Brain microvascular endothelial cell (primary cell): ENCODE results near the gene PNMA8B.

ENCODE experiments used
- DNase-seq: peaks from one replicate; pipeline ENCODE4 v3.0.0-alpha.2; 2020
- H3K27ac ChIP-seq: fragments of 250-450 bp; sonication (Bioruptor Pico); 2 replicates; pipeline ENCODE4 v1.5.1; 2020; ENCODE audit warnings: mild to moderate bottlenecking, moderate library complexity
- H3K27me3 ChIP-seq: fragments of 250-450 bp; sonication (Bioruptor Pico); replicated peaks from 2 replicates; pipeline ENCODE4 v1.5.1; 2020; ENCODE audit warnings: mild to moderate bottlenecking
- H3K36me3 ChIP-seq: fragments of 250-450 bp; sonication (Bioruptor Pico); replicated peaks from 2 replicates; pipeline ENCODE4 v1.5.1; 2020; ENCODE audit warnings: mild to moderate bottlenecking
- H3K4me3 ChIP-seq: 2 replicates; pipeline ENCODE4 v1.5.1; 2011; ENCODE audit warnings: low read depth, mild to moderate bottlenecking, control low read depth, low read length, moderate library complexity
- in situ Hi-C: cut with HindIII; loops from 2 replicates; pipeline ENCODE4 v1.10.0; 2017; ENCODE audit warnings: low sequenced_read_pairs, low pct_ligation_motif_present
- TF ChIP-seq, protein P1 (sequence below): IDR thresholded peaks from 2 replicates; pipeline ENCODE4 v1.5.1; 2011; ENCODE audit warnings: low read depth, mild to moderate bottlenecking, moderate library complexity, low read length, control low read depth, inconsistent platforms; ENCODE audit errors: missing control alignments

Gene PNMA8B

GRCh38 chr19:46471116-46471733, 24.4 kb downstream of the PNMA8B start, which contains the start of gene PNMA8A:
PNMA8A (minus strand) TSS chr19:46471563; CDS start chr19:46471035, 528 bp downstream.
- no peaks in the 10 kb centered on the region for H3K36me3 ChIP-seq
- no peaks in the 10 kb centered on the region for H3K27me3 ChIP-seq
- TF ChIP-seq, protein P1, sequence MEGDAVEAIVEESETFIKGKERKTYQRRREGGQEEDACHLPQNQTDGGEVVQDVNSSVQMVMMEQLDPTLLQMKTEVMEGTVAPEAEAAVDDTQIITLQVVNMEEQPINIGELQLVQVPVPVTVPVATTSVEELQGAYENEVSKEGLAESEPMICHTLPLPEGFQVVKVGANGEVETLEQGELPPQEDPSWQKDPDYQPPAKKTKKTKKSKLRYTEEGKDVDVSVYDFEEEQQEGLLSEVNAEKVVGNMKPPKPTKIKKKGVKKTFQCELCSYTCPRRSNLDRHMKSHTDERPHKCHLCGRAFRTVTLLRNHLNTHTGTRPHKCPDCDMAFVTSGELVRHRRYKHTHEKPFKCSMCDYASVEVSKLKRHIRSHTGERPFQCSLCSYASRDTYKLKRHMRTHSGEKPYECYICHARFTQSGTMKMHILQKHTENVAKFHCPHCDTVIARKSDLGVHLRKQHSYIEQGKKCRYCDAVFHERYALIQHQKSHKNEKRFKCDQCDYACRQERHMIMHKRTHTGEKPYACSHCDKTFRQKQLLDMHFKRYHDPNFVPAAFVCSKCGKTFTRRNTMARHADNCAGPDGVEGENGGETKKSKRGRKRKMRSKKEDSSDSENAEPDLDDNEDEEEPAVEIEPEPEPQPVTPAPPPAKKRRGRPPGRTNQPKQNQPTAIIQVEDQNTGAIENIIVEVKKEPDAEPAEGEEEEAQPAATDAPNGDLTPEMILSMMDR: peak; percentile 43
- DNase-seq: peak; percentile 63
- peak within 1 kb of the TSS; percentile 49 for H3K4me3 ChIP-seq
- peak within 1 kb of the TSS; percentile 30 for H3K27ac ChIP-seq
- in situ Hi-C loops: no loop called here

DNA sequence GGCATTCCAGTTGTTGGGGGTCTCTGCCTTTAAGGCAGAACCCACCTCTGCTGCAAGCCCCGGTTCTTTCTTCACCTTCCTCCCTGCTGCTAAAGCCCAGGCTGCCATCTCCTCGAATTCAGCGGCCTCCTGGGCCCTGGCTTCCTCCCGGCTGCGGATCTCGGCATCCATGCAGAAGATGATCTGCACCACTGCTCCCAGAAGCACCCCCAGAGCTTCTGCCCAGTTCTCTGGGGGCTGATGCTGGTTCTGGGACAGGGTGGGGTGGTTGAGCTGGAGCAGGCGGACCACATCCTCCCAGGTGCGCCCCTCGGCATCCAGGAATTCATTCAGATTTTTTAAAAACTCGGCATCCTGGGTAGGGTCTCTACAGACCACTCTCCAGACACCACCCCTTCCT, 25.3 kb downstream of the PNMA8B start:
- Histone ChIP-seq H3K27ac (no peak overlapping the region), H3K27me3 (no peaks in the 10 kb centered on the region), H3K36me3 (no peaks in the 10 kb centered on the region), H3K4me3 (no peak overlapping the region)
- no peak for DNase-seq
- in situ Hi-C loops: no loop called here
- TF ChIP-seq, protein P1: no peak

- in situ Hi-C loops: no loop called here
- TF ChIP-seq, protein P1: no peak
Measured at GRCh38 chr19:46469541-46470185, 26.0 kb downstream of the PNMA8B start.

DNA sequence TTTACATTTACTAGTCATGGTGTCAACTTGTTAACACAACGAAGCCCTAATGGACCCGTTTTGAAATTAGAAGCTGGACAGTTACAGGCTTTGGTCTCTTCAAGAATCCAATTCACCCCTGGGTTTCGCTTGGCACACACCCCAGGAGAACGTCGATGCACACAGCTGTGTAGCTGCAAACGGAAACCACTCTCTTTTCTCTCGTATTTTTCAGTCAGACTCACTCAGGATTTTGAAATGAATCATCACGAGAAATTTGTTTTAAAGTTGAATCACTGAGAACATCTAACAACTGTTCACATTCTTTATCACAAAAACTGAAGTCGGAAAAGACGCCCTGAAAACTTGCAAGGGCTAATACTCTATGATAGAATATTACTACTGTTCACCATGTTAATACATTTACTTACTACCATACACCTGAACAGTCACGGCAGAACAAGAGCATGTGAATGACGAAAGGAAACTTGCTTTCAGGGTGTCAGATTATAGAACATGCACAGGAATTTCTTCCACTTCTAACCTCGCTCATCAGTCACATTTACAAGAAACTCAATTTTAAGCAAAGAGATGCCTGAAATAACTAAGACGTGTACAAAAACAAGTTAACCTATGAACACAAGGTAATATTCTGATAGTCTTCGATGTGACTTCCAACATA, 29.0 kb downstream of the PNMA8B start:
- H3K27ac ChIP-seq: peak overlapping the region; percentile 56
- no peaks in the 10 kb centered on the region for H3K27me3 ChIP-seq
- H3K36me3 ChIP-seq: no peaks in the 10 kb centered on the region
- in situ Hi-C loops: no loop called here
- H3K4me3 ChIP-seq: no peak overlapping the region
- DNase-seq: peak; percentile 75
- TF ChIP-seq, protein P1: no peak

More at GRCh38 chr19:46469541-46470185, 26.0 kb downstream of the PNMA8B start:
- Histone ChIP-seq H3K27ac (no peak overlapping the region), H3K4me3 (no peak overlapping the region), H3K36me3 (no peaks in the 10 kb centered on the region), H3K27me3 (no peaks in the 10 kb centered on the region)
- DNase-seq: no peak

GRCh38 chr19:46463516-46463915, 32.2 kb downstream of the PNMA8B start:
- Histone ChIP-seq H3K27me3 (no peaks in the 10 kb centered on the region), H3K36me3 (no peaks in the 10 kb centered on the region), H3K27ac (no peak overlapping the region), H3K4me3 (no peak overlapping the region)
- no peak for DNase-seq
- TF ChIP-seq, protein P1: no peak
- in situ Hi-C loops: no loop called here
